ENCODE results near the gene WFS1. TPM values are rescaled to one million over a fixed set of nuclear protein-coding genes. Genes with fewer than 3 reads are reported as not detected.

Gene WFS1
- total RNA-seq, 4 donors from 2014 or later: 124 to 174 (median 132) TPM

GRCh38 chr4:6352031-6352692, 82.5 kb downstream of the WFS1 start:
- no peaks in the 10 kb centered on the region for H3K4me1 ChIP-seq
- no peak overlapping the region for H3K4me3 ChIP-seq (replicated peaks in 1 of 3)
- 67 to 75% methylated on average over 11 to 13 of the region's 13 CpGs for WGBS, 2 donors
- no peak for TF ChIP-seq POLR2A (IDR thresholded peaks at IDR 0.05)
- no peak for TF ChIP-seq CTCF (IDR thresholded peaks at IDR 0.05)
- no peaks in the 10 kb centered on the region for H3K27me3 ChIP-seq
- intact Hi-C loops (cut with DNase I): no loop called here
- H3K9me3 ChIP-seq: no peaks in the 10 kb centered on the region
- H3K36me3 ChIP-seq: no peaks in the 10 kb centered on the region
- DNase-seq: no peak
- no peak overlapping the region for H3K27ac ChIP-seq

Other genes with a start within 250 kb of the WFS1 start
- 1 to 10 TPM in 2 of 4 donors, under 1 TPM in 2; 0.67 to 1.9 (median 1.1) TPM for gene JAKMIP1, start 69.3 kb upstream of the WFS1 start, total RNA-seq
- 1 to 10 TPM in 1 of 4 donors, under 1 TPM in 2, not detected in 1; 0.15 to 1.5 (median 0.33) TPM for gene PPP2R2C, start 202.8 kb downstream of the WFS1 start, total RNA-seq

Measured in thyroid gland (tissue), 4 donors.